ENCODE results near the gene HIVEP3.

DNA sequence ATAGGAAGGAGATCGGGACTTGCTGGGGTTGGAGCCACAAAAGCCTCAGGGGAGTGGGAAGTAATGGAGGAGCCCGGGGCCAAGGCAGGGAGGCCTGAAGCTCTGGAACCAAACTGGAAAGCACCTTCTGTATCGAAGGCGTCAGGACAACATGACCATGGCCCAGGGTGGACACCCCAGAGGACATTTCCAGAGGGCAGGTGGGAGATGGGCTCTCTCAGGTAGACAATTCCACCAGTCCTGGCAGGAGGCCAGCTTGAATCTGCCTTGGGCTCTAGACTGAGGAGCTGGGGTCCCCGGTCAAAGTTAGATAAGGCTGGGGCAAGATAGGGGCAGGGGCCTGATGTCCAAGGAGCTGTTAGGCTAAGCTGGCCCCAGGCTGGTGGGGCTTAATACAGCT is 329.3 kb downstream of the HIVEP3 start:
- no peak for TF ChIP-seq POLR2AphosphoS5 (IDR thresholded peaks at IDR 0.05; ENCODE audit: borderline replicate concordance, low read depth, low read length)
- no peak for TF ChIP-seq FOXP2 (optimal IDR thresholded peaks at IDR 0.05; ENCODE audit: control extremely low read depth, extremely low read length, insufficient read depth)
- no peak for TF ChIP-seq EZH2 (IDR thresholded peaks at IDR 0.05)
